Stimulated activated naive CD4-positive, alpha-beta T cell treated with Interleukin-2 at 50 U/mL for 16 hours (primary cell): Measurements from ENCODE around the gene IPMK.

Experiments
- DNase-seq: peaks from one replicate; lab custom pipeline; 2025; lab: John Stamatoyannopoulos, UW

The IPMK gene

GRCh38 chr10:58267713-58268453 lies at the start of gene IPMK:
Gene IPMK (minus strand): TSS chr10:58267894. CDS start chr10:58267611, 283 bp downstream.
- DNase-seq, result peak; percentile 92

GRCh38 chr10:58316874-58317273 lies 49.2 kb upstream of the IPMK start:
- DNase-seq, result no peak

- no peak for DNase-seq
Observed at GRCh38 chr10:58311026-58311425, 43.3 kb upstream of the IPMK start.

- no peak for DNase-seq
Observed at GRCh38 chr10:58307676-58308075, 40.0 kb upstream of the IPMK start.

GRCh38 chr10:58305821-58306220 lies 38.1 kb upstream of the IPMK start:
- DNase-seq, result no peak

- no peak for DNase-seq
Observed at GRCh38 chr10:58304099-58304633, 36.5 kb upstream of the IPMK start.

GRCh38 chr10:58302254-58302653 lies 34.6 kb upstream of the IPMK start:
- DNase-seq, result no peak

- DNase-seq, result no peak
Observed at GRCh38 chr10:58300676-58301075, 33.0 kb upstream of the IPMK start.

- DNase-seq, result peak; percentile 28
Observed at GRCh38 chr10:58299580-58299979, 31.9 kb upstream of the IPMK start.

GRCh38 chr10:58293989-58294388 lies 26.3 kb upstream of the IPMK start:
- DNase-seq, result no peak

GRCh38 chr10:58291538-58292174 lies 24.0 kb upstream of the IPMK start:
- peak; percentile 17 for DNase-seq

- peak; percentile 2 for DNase-seq
Observed at GRCh38 chr10:58282615-58283014, 14.9 kb upstream of the IPMK start.

- no peak for DNase-seq
Observed at GRCh38 chr10:58281092-58281752, 13.5 kb upstream of the IPMK start.

GRCh38 chr10:58280477-58280876 lies 12.8 kb upstream of the IPMK start:
- DNase-seq, result no peak

GRCh38 chr10:58278962-58279307 lies 11.2 kb upstream of the IPMK start:
- no peak for DNase-seq

GRCh38 chr10:58278274-58278961 lies 10.7 kb upstream of the IPMK start:
- no peak for DNase-seq

- DNase-seq, result no peak
Observed at GRCh38 chr10:58275908-58276307, 8.2 kb upstream of the IPMK start.

GRCh38 chr10:58275261-58275660 lies 7.6 kb upstream of the IPMK start:
- DNase-seq, result no peak

GRCh38 chr10:58269782-58270290 lies 2.1 kb upstream of the IPMK start:
- DNase-seq, result no peak

- DNase-seq, result peak; percentile 95
Observed at GRCh38 chr10:58268946-58269781, 1.5 kb upstream of the IPMK start, which contains the start of gene CISD1. Gene CISD1 (plus strand): TSS chr10:58269162. CDS start chr10:58269274, 112 bp downstream.

GRCh38 chr10:58268454-58268945 lies 806 bp upstream of the IPMK start:
- no peak for DNase-seq
